OCI-LY3 (cell line): ENCODE results near the gene PTPRR.

Experiments used
- CTCF ChIP-seq: fragments of 200-600, 300-600 bp; sonication (generic); IDR thresholded peaks from 2 replicates; pipeline ENCODE4 v1.5.1; 2014; ENCODE audit warnings: antibody characterized with exemption, low read length, low read depth
- EZH2phosphoT487 ChIP-seq: fragments of 200-600 bp; shearing (Covaris generic); IDR thresholded peaks from 2 replicates; pipeline ENCODE4 v1.6.1; 2018; ENCODE audit warnings: antibody characterized with exemption, mixed run types, low read depth

- TF ChIP-seq CTCF = no peak
- no peak for TF ChIP-seq EZH2phosphoT487
Measured at GRCh38 chr12:70837026-70837425, 83.5 kb downstream of the PTPRR start.
